Measurements from ENCODE around the gene SPEF1.

The SPEF1 gene

GRCh38 chr20:3728876-3729275 lies 52.4 kb downstream of the SPEF1 start:
- DNase-seq: no peak

- no peak for DNase-seq
Measured at GRCh38 chr20:3728354-3728753, 52.9 kb downstream of the SPEF1 start.

Data from inflammatory macrophage (primary cell).